ENCODE measurements around the gene HDGFL2.
A peak's percentile ranks its signal among the peaks of the same experiment; 100 is the strongest.

Gene HDGFL2

DNA sequence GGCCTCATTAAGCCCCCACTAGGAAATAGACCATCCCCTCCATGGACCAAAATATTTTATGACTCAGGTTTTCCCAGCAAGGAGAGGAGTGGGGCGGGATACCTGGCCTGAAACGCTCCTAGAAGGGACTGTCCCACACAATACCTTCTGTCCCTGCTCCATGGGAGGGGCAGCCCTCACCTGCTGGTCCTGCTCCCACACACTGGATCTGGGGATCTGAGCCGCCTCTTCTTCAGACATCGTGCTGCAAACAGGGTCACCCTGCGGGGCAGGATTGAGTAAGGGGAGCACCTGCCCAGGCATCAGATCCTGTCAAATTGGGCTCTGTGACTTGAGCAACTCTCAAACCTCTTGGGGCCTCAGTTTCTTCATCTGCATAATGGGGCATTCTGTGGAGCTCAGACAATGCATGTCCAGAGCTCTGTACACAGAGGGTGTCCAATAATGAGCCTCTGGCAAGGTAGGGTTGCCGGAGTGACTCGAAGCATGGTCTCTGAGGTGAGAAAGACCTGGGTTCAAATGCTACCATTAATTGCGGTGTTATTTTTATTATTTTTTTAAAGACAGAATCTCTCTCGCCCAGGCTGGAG, 61.8 kb downstream of the HDGFL2 start:
- TF ChIP-seq, protein P1, sequence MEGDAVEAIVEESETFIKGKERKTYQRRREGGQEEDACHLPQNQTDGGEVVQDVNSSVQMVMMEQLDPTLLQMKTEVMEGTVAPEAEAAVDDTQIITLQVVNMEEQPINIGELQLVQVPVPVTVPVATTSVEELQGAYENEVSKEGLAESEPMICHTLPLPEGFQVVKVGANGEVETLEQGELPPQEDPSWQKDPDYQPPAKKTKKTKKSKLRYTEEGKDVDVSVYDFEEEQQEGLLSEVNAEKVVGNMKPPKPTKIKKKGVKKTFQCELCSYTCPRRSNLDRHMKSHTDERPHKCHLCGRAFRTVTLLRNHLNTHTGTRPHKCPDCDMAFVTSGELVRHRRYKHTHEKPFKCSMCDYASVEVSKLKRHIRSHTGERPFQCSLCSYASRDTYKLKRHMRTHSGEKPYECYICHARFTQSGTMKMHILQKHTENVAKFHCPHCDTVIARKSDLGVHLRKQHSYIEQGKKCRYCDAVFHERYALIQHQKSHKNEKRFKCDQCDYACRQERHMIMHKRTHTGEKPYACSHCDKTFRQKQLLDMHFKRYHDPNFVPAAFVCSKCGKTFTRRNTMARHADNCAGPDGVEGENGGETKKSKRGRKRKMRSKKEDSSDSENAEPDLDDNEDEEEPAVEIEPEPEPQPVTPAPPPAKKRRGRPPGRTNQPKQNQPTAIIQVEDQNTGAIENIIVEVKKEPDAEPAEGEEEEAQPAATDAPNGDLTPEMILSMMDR (IDR thresholded peaks at IDR 0.05; ENCODE audit: low read depth, low read length): no peak
- H3K4me3 ChIP-seq (replicated peaks in 1 of 2; ENCODE audit: low read depth in 2 of 2, low read length in 2 of 2): no peak overlapping the region
- no peak for DNase-seq (ENCODE audit: low read depth in 2 of 2)

DNA sequence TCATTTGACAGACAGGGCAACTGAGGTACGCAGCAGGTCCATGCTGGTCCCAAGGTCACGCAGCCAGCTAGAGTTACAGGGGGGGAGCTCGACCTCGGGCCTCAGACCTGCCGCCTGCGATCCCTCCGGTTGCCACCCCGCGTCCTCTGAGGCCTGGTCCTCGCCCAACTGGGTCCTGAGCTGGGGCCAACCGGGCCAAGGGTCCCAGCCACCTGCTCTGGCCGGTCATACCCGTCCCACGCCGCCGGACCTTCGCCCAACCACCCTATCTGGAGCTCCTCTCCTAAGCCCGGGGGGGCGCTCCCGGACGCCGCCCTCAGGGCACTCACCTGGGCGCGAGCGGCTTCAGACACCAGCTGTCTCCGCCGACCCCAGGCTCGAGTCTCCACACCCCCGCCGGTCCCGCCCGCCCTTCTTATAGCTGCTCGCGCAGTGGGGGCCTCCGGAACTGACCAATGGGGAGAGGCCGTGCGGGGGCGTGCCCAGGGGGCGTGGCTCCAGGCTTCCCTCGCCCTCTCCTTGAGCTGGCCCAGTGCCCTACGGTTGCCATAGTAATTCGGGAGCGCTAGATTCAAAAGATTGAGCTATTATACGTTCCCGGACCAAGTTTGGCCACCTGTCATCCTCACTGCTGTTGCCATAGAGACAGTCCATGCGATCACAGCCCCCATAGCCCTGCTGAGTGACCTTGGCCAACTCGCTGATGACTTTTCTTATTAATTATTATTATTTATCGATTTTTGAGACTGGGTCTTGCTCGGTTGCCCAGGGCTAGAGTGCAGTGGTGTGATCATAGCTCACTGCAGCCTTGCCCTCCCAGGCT, 63.0 kb downstream of the HDGFL2 start, which contains the start of gene PLIN5:
Gene PLIN5, minus strand, starts transcription at position 389 of the 823 bp plus-strand sequence. CDS start 1,150 bp downstream, outside the sequence.
- peak within 1 kb of the TSS in 1 of 2 donors; percentile 26 for H3K4me3 ChIP-seq (replicated peaks in 1 of 2; ENCODE audit: low read depth in 2 of 2, low read length in 2 of 2)
- peak; percentile 43 to 76 for DNase-seq (ENCODE audit: low read depth in 2 of 2)
- TF ChIP-seq, protein P1 (IDR thresholded peaks at IDR 0.05; ENCODE audit: low read depth, low read length): no peak

DNA sequence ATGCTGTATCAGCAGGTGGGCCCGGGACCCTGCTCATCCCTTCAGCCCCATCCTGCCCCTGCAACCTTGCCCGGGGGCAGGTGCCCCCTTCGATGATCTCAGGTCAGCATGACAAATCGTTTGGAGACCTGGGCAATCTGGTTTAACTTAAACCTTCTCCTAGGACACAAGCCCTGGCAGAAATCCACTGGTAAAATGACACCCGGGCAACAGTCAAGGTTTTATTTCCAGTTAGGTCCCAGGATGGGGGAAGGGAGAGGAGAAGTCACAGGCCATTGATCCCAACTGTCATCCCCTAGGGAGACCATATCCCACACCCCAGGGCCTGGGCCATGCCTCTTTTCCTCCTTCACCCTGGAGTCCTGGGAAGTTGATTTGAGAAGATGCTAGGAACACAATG, 64.7 kb downstream of the HDGFL2 start:
- no peak for DNase-seq (ENCODE audit: low read depth in 2 of 2)
- H3K4me3 ChIP-seq (replicated peaks in 1 of 2; ENCODE audit: low read depth in 2 of 2, low read length in 2 of 2): no peak overlapping the region
- TF ChIP-seq, protein P1 (IDR thresholded peaks at IDR 0.05; ENCODE audit: low read depth, low read length): no peak

DNA sequence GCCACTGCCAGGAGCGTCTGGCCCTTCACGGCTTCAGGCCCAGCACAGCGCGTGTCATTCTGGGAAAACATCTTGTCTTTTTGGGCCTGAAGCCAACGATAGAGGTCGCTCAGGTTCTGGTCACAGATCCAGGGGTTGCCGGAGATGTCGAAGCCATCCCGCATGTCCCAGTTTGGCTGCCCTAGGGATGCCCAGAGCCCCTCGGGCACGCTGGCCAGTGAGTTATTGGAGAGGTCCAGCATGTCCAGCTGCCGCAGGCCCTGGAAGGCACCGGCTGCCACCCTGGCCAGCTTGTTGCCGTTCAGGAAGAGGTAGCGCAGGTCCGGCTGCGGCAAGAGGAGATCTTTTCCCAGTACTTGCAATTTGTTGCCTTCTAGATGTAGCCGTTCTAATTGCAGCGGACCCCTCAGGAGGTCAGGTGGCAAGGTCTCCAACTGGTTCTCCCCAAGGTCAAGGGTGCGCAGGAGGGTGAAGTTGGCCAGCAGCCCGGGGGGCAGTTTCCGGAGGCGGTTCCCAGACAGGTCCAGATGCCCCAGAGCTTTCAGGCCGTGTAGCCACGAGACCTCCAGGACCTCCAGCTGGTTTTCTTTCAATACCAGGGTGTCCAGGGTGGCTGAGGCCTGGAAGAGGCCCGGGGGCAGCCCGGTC, 66.0 kb downstream of the HDGFL2 start:
- TF ChIP-seq, protein P1 (IDR thresholded peaks at IDR 0.05; ENCODE audit: low read depth, low read length): no peak
- no peak for DNase-seq (ENCODE audit: low read depth in 2 of 2)
- no peak overlapping the region for H3K4me3 ChIP-seq (replicated peaks in 1 of 2; ENCODE audit: low read depth in 2 of 2, low read length in 2 of 2)

DNA sequence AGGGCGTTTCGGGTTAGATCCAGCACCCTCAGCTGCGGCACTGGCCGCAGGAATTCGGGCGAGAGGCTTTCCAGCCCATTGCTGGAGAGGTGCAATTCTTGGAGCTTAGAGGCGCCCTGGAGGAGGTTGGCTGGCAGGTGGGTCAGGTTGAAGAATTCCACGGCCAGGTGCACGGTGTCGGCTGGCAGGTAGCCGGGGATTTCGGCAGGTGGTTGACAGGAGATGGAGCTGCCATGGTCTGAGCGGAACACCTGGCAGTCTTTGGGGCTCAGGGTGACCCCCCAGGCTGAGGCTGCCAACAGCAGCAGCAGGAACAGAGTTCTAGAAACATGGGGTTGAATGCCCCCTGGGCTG, 66.5 kb downstream of the HDGFL2 start:
- TF ChIP-seq, protein P1 (IDR thresholded peaks at IDR 0.05; ENCODE audit: low read depth, low read length): no peak
- no peak for DNase-seq (ENCODE audit: low read depth in 2 of 2)
- H3K4me3 ChIP-seq (replicated peaks in 1 of 2; ENCODE audit: low read depth in 2 of 2, low read length in 2 of 2): no peak overlapping the region

DNA sequence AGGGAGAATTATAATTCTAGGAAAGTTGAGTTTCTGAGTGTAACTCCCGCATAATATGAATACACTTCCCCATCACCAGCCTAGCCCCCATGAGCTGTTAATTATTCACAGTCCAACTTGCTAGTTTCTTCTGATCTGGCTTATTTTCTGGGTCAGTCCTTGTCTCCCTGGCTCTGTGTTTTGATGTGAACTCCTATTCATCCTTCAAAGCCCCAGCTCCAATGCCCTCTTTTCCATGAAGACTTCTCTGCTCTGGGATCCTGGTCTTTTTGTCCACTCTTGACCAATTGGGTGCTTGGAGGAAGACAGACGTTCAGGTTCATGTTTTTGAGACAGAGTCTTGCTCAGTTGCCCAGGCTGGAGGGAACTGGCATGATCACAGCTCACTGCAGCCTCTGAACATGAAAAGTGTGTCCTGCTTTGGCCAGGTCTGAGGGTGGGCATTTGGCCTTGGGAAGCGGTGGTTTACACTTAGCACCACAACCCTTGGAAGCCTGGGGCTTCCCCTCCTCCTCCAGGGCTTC, 67.1 kb downstream of the HDGFL2 start:
- TF ChIP-seq, protein P1 (IDR thresholded peaks at IDR 0.05; ENCODE audit: low read depth, low read length): no peak
- H3K4me3 ChIP-seq (replicated peaks in 1 of 2; ENCODE audit: low read depth in 2 of 2, low read length in 2 of 2): no peak overlapping the region
- DNase-seq (ENCODE audit: low read depth in 2 of 2): no peak
